WI38 (cell line): ENCODE data around the gene ACTN4.

ENCODE experiments used
- H3K4me3 ChIP-seq: 2 replicates; pipeline ENCODE4 v1.5.1; 2011; ENCODE audit warnings: low read depth, mild to moderate bottlenecking, control low read depth, low read length
- CTCF ChIP-seq: IDR thresholded peaks from 2 replicates; pipeline ENCODE4 v1.5.1; 2012; ENCODE audit warnings: low read depth, mild to moderate bottlenecking, control low read depth, low read length

Gene ACTN4

GRCh38 chr19:38723606-38723965 lies 76.1 kb downstream of the ACTN4 start:
- TF ChIP-seq CTCF, result no peak
- H3K4me3 ChIP-seq, result no peak overlapping the region

- H3K4me3 ChIP-seq, result no peak overlapping the region
- TF ChIP-seq CTCF, result no peak
Measured at GRCh38 chr19:38723990-38724854, 76.8 kb downstream of the ACTN4 start.

GRCh38 chr19:38725469-38726283 lies 78.2 kb downstream of the ACTN4 start:
- TF ChIP-seq CTCF, result no peak
- no peak overlapping the region for H3K4me3 ChIP-seq

GRCh38 chr19:38726284-38726673 lies 78.8 kb downstream of the ACTN4 start:
- H3K4me3 ChIP-seq, result no peak overlapping the region
- TF ChIP-seq CTCF, result no peak

- no peak for TF ChIP-seq CTCF
- no peak overlapping the region for H3K4me3 ChIP-seq
Measured at GRCh38 chr19:38726761-38727301, 79.4 kb downstream of the ACTN4 start.

- TF ChIP-seq CTCF, result no peak
- H3K4me3 ChIP-seq, result no peak overlapping the region
Measured at GRCh38 chr19:38727306-38727867, 79.9 kb downstream of the ACTN4 start.
